GM08714 (cell line): ENCODE measurements around the gene BNIP1.
"Not testable (repeated sequence)": the region's sequence is repeated elsewhere in the genome, so short reads cannot be mapped to it uniquely, and the experiment has no call there.

ENCODE experiments used
- H3K4me3 ChIP-seq: fragments of 200-500 bp; sonication (Bioruptor generic); 2 replicates; pipeline ENCODE4 v1.5.1; 2014; ENCODE audit warnings: mild to moderate bottlenecking, low read length, inconsistent platforms
- ZNF274 ChIP-seq: IDR thresholded peaks from 2 replicates; pipeline ENCODE4 v1.6.1; 2012; ENCODE audit warnings: mild to moderate bottlenecking, low read depth, low read length

The BNIP1 gene

DNA sequence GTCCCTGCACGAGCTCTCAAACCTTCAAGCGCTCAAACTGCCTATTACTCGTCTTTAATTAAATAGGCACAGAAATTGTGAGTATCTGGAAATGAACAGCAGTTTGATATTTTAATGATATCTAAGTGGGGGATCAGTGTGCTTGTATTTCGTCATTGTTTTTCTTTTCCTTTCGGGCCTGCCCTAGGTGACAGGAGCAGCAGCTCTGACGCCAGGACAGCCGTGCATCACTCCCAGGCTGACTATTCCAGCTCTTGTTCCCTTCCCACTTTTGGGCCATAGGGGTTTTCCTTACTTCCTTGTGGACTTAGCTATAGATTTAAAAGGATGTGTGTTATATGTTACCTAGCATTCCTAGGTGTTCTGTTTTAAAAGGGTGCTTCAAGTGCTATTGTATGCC, 9.5 kb downstream of the BNIP1 start:
- no peak overlapping the region for H3K4me3 ChIP-seq
- TF ChIP-seq ZNF274: no peak

DNA sequence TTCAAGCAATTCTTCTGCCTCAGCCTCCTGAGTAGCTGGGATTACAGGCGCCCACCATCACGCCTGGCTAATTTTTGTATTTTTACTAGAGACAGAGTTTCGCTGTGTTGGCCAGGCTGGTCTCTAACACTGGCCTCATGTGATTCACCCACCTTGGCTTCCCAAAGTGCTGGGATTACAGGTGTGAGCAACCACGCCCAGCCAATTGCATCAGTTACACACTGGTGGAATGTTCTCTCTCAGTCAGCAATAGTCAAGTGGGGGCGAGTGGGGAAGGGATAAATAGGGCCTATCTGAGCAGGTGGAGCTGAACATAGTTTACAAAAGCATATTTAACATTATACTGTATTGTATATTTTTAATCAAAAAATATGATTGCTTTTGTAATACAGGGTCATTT, 10.3 kb downstream of the BNIP1 start:
- H3K4me3 ChIP-seq: not testable (repeated sequence)

DNA sequence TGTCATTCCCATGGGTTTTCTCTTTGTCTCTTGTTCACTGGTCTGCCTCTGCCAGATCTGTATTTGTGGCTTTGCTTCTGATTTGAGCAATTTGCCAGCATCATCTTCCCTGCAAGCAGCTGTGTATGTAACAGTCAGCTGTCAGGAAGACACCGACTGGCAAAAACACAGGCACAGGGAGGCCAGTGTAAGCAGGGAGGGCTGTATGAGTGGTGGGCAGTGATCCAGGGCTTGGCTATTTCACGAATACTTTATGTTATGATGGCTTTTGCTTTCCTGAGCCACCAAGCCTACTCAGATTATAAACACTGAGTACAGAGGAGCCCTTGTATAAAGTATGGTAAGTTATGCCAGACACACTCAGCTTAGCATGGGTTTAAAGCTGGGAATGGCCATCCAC, 11.6 kb downstream of the BNIP1 start:
- H3K4me3 ChIP-seq: no peak overlapping the region
- no peak for TF ChIP-seq ZNF274

DNA sequence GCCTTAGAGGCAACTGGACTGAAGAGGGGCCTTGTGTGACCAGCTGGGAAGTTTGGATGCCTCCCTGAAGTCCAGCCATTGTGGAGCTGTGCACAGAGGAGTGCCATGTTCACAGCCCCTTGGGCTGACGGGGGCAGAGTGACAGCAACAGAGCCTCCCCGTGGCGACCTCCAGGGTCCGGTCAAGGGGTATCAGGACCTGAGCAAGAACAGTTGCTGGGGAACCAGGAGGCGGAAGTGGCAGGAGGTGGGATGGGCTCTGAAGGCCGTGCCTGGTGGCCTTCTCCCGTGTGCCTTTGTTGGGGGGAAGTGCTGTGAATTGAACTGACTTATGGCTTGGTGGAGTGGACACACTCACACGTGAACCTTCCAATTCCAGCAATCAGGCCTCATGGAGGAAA, 14.0 kb downstream of the BNIP1 start:
- no peak for TF ChIP-seq ZNF274
- no peak overlapping the region for H3K4me3 ChIP-seq

DNA sequence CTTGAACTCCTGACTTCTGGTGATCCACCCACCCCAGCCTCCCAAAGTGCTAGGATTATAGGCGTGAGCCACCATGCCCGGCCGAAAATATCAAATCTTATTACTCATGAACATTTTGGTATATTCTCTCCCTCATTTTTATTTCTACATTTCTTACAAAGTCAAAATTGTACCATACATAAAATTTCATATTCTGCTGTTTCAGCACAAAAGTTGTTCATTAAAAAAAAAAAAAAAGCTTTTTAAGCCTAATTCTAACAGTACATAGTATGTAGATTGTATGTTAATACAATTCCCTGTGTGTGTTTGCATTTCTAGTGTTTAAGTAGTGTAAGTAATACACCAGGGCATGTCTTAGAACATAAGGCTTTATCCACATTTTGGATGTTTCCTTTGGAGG, 14.9 kb downstream of the BNIP1 start:
- no peak overlapping the region for H3K4me3 ChIP-seq
- TF ChIP-seq ZNF274: no peak

DNA sequence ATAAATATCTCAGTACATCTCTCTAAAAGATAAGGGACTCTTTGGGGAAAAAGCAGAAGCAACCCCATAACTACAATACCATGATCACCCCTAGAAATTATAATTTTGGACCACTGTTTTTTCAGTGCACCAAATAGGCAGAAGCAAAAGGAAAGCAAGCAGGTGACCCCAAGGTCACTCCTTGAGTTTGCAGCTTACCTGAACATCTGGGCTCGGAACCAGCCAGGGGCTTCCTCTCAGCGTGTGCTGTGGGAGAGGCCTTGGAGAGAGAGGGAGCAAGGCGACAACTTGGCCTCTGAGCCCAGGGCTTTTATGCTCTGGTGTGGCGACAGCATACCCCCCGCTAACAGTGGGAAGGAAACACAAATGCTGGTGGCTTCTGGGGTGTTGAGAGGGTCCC, 16.8 kb downstream of the BNIP1 start:
- no peak overlapping the region for H3K4me3 ChIP-seq
- TF ChIP-seq ZNF274: no peak

DNA sequence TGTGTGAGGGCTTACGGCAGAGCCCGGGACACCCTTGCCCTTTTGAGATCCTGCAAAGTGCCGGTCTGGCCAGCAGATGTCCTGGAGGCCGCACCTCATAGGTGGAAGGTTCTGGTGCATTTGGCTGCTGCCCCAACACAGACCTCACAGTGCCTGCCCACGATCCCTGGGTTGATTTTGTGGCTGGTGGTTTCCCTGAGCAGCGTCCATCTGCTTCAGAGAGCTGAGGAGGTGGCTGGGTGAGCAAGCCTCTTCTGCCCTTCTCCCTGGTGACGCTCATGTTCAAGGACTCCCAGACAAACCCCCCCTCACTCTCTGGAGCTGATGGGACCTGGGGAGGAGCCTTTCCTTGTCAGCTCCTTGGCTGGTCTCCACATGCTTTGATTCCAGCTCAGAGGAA, 18.9 kb downstream of the BNIP1 start:
- TF ChIP-seq ZNF274: no peak
- H3K4me3 ChIP-seq: no peak overlapping the region

DNA sequence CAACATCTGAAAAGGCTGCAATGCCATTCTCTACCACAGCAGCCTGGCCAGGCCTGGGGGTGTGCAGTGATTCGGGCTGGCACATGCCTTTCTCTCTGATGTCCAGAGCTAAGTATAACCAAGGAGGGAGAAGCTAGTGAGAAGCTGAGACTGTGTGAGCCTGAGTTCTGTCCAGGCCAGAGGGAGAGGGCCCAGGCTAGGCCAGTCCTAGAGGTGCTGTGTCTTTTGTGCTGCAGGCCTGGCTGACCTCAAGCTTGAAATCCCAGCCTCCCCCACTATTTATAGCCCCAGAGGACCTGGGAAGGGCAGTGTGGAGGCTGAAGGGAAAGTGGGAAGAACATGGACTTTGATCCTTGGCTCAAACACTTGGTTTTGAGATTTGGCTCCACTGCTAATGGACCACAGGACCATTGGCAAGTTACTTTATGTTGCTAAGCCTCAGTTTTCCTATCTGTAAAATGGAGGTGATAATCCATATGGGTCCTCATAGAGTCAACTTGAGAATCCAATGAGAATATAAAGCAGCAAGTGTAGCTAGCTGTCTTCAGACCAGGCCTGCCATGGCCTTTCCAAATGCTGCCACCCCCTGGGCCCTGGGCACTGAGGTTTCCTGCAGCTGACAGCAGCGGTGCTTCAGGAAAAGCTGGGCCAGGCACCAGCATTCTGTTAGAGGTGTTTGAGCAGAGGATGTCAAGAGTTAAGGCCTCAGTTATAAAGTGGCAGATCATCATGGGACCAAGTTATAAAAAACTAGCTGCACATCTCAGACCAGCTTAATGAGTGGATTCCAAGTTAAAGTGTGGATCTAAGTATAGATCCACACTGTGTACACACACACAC, 21.1 kb downstream of the BNIP1 start:
- TF ChIP-seq ZNF274: no peak

DNA sequence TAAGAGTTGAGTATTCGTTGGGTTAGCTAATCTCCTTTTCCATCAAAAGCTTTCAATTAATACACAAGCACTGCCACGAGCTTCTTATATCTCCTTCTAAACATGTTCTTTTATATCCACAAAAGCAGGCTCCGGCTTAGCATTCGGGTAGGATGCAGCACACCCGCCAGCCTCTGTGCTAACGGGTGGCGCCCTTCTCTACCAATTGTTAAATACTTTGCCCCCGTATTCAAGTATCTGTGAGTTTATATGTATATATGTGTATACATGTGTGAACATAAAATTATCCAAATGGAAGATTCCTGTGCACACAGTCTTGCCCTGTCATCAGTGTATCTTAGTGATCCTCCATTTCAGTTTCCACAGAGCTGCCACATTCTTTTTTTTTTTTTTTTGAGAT, 27.8 kb downstream of the BNIP1 start:
- H3K4me3 ChIP-seq: no peak overlapping the region
- no peak for TF ChIP-seq ZNF274

More for the DNA sequence above, 21.1 kb downstream of the BNIP1 start:
- H3K4me3 ChIP-seq: no peak overlapping the region

DNA sequence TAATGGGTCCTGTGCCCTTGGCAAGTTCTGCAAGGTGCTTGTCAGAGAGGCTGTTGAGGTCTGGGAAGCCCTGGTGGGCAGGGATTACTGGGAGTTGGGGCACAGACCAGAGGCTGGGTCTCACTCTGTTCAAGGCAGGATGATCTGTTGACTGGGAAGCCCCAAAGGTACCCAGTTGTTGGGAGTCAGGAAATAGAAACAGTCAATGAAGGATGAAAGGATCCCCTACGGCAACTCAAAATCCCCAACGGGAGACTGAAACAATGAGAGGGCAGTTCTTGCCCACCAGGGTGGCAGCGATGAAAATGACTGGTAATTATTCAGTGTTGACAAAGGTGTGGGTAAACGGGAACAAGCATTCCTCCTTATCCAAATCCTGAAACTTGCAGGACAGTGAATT, 31.2 kb downstream of the BNIP1 start:
- no peak overlapping the region for H3K4me3 ChIP-seq
- no peak for TF ChIP-seq ZNF274

DNA sequence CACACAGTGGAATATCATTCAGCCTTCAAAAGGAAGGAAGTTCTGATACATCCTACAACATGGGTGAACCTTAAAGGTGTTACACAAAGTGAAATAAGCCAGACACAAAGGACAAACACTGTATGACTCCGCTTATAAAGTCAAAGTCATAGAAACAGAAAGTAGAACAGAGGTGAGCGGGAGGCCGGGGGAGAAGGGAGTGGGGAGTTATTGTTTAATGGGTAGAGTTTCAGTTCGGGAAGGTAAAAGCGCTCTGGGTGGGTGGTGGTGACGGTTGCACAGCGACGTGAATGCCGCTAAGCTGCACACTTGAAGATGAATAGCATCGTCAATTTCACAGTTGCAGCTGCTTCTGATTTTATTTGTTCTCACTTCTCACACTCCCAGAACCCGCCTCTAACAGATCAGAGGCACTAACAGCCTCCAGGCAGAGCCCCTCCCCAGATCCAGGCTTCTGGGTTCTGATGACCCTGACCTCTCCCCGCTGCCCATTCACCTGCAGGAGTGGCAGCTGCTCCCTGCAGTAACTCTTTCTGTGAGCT, 34.1 kb downstream of the BNIP1 start:
- TF ChIP-seq ZNF274: no peak
- H3K4me3 ChIP-seq: no peak overlapping the region

DNA sequence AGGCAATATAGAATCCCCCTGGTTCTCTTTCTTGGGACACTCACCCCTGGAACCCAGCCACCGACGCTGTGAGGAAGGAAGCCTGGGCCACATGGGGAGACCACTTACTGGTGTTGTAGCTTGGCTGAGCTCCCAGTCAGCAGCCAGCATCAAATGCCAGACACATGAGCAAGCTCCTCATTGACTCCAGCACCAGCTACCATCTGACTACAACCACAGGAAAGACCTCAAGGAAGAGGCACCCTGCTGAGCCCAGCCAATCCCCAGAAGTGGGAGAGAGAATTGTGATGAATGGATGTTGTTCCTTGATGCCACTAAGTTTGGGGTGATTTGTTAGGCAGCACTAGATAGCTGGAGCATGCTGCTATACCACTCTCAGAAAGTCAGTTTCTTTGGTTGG, 36.0 kb downstream of the BNIP1 start:
- H3K4me3 ChIP-seq: no peak overlapping the region
- no peak for TF ChIP-seq ZNF274

DNA sequence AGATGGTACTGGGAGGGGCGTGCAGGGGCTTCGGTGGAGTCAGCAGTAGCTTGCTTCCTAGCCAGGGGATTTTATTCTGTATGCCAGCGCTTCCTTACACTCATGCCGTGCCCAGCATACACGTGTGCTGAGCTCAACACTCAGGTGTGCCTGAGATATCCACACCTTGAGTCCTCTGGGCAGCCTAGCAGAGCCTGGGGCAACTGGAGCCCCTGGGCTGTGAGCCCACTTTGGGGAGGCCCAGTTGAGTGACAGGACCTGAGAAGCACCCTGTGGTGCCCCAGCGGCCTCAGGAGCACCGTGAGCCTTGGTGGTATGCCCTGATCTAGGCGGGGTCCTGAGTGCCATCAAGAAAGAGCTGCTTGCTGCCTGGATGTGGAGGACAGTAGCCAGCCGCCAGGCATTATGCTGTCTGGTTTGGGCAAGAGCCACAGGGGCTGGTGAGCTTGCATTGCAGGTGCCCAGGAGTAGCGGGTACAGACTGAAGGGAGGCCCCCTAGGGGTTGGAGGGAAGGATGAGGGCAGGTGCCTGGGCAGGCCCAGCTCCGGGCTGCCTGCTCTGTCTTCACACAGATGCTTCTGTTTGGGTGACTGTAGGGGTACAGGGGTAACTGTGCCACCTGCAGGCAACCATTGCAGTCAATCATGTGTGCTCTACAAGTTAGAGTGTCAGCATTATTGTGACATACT, 42.9 kb downstream of the BNIP1 start:
- no peak for TF ChIP-seq ZNF274
- H3K4me3 ChIP-seq: no peak overlapping the region

DNA sequence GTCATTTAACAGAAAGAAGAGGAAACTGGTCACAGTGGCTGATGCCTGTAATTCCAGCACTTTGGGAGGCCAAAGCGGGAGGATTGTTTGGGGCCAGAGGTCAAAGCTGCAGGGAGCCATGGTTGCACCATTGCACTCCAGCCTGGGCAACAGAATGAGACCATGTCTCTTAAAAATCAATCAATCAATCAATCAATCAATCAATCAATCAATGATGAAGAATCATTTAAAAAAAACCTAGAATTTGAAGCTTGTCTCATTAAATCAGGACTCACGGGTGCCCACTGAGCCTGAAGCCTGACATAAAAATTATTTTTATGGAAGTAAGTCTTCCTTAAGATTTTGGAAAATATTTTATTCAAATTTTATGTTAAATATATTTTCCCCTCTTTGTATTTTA, 43.9 kb downstream of the BNIP1 start:
- no peak for TF ChIP-seq ZNF274
- no peak overlapping the region for H3K4me3 ChIP-seq

DNA sequence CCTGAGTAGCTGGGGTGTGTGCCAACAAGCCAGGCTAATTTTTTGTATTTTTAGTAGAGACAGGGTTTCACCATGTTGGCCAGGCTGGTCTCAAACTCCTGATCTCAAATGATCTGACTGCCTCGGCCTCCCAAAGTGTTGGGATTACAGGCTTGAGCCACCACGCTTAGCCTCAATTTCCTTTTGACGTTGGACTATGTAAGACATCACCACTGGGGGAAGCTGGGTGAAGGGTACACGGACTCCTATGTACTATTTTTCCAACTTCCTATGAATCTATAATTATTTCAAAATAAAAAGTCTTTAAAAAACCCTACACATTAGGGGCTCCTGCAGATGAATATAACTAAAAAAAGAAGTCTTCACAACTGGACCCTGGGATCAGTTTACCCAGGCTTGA, 46.7 kb downstream of the BNIP1 start:
- no peak for TF ChIP-seq ZNF274
- H3K4me3 ChIP-seq: no peak overlapping the region
